SK-N-SH treated with all-trans-retinoic acid at 6 μM for 48 hours (cell line): ENCODE results near the gene DDIAS.

ENCODE experiments used
- ATAC-seq: fragments of 200-7000 bp; cut with Tn5 transposase; 3 replicates; pipeline ENCODE4 v1.9.1; 2020; ENCODE audit warnings: mild to moderate bottlenecking, moderate library complexity
- ARNTL ChIP-seq: fragments of 450-650 bp; formaldehyde crosslinking; IDR thresholded peaks from 2 replicates; pipeline ENCODE4 v1.5.0; 2020; ENCODE audit warnings: low read depth, mild to moderate bottlenecking, moderate library complexity, borderline replicate concordance
- BACH2 ChIP-seq: fragments of 250-450 bp; sonication (Bioruptor Pico); IDR thresholded peaks from 2 replicates; pipeline ENCODE4 v1.9.0; 2021; ENCODE audit warnings: mild to moderate bottlenecking, borderline replicate concordance
- GLIS3 ChIP-seq: fragments of 250-450 bp; sonication (Bioruptor Pico); IDR thresholded peaks from 2 replicates; pipeline ENCODE4 v1.5.0; 2020; ENCODE audit warnings: mild to moderate bottlenecking, moderate library complexity
- ISL1 ChIP-seq: fragments of 250-450 bp; sonication (Bioruptor Pico); IDR thresholded peaks from 2 replicates; pipeline ENCODE4 v2.1.2; 2022; ENCODE audit warnings: mild to moderate bottlenecking, moderate library complexity
- OSR1 ChIP-seq: fragments of 250-450 bp; sonication (Bioruptor Pico); IDR thresholded peaks from 2 replicates; pipeline ENCODE4 v1.8.0; 2022; ENCODE audit warnings: moderate library complexity, mild to moderate bottlenecking, inconsistent platforms
- PPARA ChIP-seq: fragments of 250-450 bp; sonication (Bioruptor Pico); IDR thresholded peaks from 2 replicates; pipeline ENCODE4 v1.5.0; 2020; ENCODE audit warnings: mild to moderate bottlenecking, borderline replicate concordance
- RARB ChIP-seq: fragments of 250-450 bp; sonication (Bioruptor Pico); IDR thresholded peaks from 2 replicates; pipeline ENCODE4 v1.8.0; 2021; ENCODE audit warnings: mild to moderate bottlenecking, moderate library complexity
- SNAI2 ChIP-seq: fragments of 250-450 bp; sonication (Bioruptor Pico); IDR thresholded peaks from 2 replicates; pipeline ENCODE4 v1.5.0; 2020; ENCODE audit warnings: mild to moderate bottlenecking, moderate library complexity
- TCF4 ChIP-seq: fragments of 250-450 bp; sonication (Bioruptor Pico); IDR thresholded peaks from 2 replicates; pipeline ENCODE4 v1.8.0; 2021; ENCODE audit warnings: mild to moderate bottlenecking, moderate library complexity, borderline replicate concordance
- TOX ChIP-seq: fragments of 250-450 bp; sonication (Bioruptor Pico); IDR thresholded peaks from 2 replicates; pipeline ENCODE4 v1.8.0; 2021; ENCODE audit warnings: mild to moderate bottlenecking, moderate library complexity, borderline replicate concordance
- ZC3H10 ChIP-seq: fragments of 250-450 bp; sonication (Bioruptor Pico); IDR thresholded peaks from 2 replicates; pipeline ENCODE4 v1.5.1; 2021; ENCODE audit warnings: mild to moderate bottlenecking, moderate library complexity
- ZFP30 ChIP-seq: fragments of 450-650 bp; formaldehyde crosslinking; IDR thresholded peaks from 2 replicates; pipeline ENCODE4 v1.5.0; 2022; ENCODE audit warnings: mild to moderate bottlenecking, moderate library complexity
- ZNF565 ChIP-seq: fragments of 450-650 bp; formaldehyde crosslinking; conservative IDR thresholded peaks from 2 replicates; pipeline ENCODE4 v1.5.0; 2020; ENCODE audit warnings: low read depth, mild to moderate bottlenecking, moderate library complexity
- ZNF70 ChIP-seq: fragments of 450-650 bp; formaldehyde crosslinking; IDR thresholded peaks from 2 replicates; pipeline ENCODE4 v1.5.0; 2020; ENCODE audit warnings: mild to moderate bottlenecking, moderate library complexity
- TF ChIP-seq, protein P1 (sequence below): fragments of 250-450 bp; sonication (Bioruptor Pico); IDR thresholded peaks from 2 replicates; pipeline ENCODE4 v1.8.0; 2020; ENCODE audit warnings: mild to moderate bottlenecking, moderate library complexity, borderline replicate concordance
- TF ChIP-seq, protein P2 (sequence below): fragments of 250-450 bp; sonication (Bioruptor Pico); IDR thresholded peaks from 2 replicates; pipeline ENCODE4 v1.5.1; 2020; ENCODE audit warnings: low read depth, mild to moderate bottlenecking, moderate library complexity
- TF ChIP-seq, protein P3 (sequence below): fragments of 250-450 bp; sonication (Bioruptor Pico); IDR thresholded peaks from 2 replicates; pipeline ENCODE4 v1.5.1; 2021; ENCODE audit warnings: mild to moderate bottlenecking, moderate library complexity
- TF ChIP-seq, protein P4 (sequence below): fragments of 250-450 bp; sonication (Bioruptor Pico); IDR thresholded peaks from 2 replicates; pipeline ENCODE4 v1.8.0; 2021; ENCODE audit warnings: low read depth, mild to moderate bottlenecking, moderate library complexity, borderline replicate concordance

DDIAS gene

DNA sequence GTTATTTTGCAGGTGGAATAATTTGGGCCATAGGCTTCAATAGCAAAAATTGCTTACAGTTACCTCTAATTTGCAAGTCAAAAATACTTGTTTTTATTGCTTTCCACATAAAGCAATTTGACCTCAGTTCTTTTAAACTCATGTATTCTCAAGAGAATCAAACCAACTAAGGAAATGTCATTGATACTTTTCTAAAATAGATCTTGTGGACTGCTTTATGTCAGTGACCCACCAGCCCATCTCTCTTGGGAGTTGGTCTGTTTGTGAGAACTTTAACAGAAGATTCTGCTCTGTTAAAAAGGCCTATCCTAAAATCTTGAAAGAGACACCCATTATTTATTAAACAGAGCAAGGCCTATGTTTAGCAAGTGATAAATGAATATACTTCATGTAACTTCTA is 75.2 kb downstream of the DDIAS start:
- ATAC-seq, result no peak
- TF ChIP-seq TCF4 (CRISPR knock-in tag) (no peak), ZFP30 (CRISPR knock-in tag) (no peak), ZNF565 (CRISPR knock-in tag) (no peak), ZNF70 (no peak), ZC3H10 (CRISPR knock-in tag) (no peak), GLIS3 (no peak), ARNTL (CRISPR knock-in tag) (no peak)
- TF ChIP-seq, protein P1, sequence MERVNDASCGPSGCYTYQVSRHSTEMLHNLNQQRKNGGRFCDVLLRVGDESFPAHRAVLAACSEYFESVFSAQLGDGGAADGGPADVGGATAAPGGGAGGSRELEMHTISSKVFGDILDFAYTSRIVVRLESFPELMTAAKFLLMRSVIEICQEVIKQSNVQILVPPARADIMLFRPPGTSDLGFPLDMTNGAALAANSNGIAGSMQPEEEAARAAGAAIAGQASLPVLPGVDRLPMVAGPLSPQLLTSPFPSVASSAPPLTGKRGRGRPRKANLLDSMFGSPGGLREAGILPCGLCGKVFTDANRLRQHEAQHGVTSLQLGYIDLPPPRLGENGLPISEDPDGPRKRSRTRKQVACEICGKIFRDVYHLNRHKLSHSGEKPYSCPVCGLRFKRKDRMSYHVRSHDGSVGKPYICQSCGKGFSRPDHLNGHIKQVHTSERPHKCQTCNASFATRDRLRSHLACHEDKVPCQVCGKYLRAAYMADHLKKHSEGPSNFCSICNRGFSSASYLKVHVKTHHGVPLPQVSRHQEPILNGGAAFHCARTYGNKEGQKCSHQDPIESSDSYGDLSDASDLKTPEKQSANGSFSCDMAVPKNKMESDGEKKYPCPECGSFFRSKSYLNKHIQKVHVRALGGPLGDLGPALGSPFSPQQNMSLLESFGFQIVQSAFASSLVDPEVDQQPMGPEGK, result no peak
- TF ChIP-seq, protein P2, sequence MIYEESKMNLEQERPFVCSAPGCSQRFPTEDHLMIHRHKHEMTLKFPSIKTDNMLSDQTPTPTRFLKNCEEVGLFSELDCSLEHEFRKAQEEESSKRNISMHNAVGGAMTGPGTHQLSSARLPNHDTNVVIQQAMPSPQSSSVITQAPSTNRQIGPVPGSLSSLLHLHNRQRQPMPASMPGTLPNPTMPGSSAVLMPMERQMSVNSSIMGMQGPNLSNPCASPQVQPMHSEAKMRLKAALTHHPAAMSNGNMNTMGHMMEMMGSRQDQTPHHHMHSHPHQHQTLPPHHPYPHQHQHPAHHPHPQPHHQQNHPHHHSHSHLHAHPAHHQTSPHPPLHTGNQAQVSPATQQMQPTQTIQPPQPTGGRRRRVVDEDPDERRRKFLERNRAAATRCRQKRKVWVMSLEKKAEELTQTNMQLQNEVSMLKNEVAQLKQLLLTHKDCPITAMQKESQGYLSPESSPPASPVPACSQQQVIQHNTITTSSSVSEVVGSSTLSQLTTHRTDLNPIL (CRISPR knock-in tag), result no peak
- TF ChIP-seq, protein P3, sequence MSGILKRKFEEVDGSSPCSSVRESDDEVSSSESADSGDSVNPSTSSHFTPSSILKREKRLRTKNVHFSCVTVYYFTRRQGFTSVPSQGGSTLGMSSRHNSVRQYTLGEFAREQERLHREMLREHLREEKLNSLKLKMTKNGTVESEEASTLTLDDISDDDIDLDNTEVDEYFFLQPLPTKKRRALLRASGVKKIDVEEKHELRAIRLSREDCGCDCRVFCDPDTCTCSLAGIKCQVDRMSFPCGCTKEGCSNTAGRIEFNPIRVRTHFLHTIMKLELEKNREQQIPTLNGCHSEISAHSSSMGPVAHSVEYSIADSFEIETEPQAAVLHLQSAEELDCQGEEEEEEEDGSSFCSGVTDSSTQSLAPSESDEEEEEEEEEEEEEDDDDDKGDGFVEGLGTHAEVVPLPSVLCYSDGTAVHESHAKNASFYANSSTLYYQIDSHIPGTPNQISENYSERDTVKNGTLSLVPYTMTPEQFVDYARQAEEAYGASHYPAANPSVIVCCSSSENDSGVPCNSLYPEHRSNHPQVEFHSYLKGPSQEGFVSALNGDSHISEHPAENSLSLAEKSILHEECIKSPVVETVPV (CRISPR knock-in tag), result no peak

DNA sequence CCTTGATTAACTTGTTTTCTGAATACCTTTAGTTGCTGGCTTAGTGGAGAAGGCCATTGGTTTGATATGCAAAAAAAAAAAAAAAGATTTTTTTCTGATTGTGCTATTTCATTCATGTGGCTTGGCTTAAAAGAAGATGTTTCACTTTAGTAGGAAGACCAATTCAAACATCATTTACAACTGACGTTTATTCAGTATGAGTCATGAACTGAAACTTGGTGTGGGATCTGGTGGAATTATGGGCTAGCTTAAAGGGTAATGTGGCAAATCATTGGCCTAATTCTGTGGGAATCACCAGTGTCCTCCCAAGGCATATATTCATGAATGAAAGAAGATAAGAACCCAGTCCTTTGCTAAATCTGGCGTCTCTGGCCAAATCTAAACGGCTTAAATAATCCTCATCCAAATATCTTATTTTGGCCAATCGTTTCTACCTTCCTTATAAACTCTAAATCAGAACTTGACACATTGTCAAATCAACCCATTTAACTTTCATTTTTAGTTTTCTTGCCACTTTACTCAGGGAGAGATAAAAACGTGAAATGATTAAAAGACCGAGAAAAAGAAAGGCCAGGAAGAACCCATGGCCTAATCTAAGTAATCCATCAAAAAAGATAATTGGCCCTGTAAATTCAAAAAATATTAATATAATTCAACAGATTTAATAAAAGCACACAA is 77.0 kb downstream of the DDIAS start:
- TF ChIP-seq TOX (CRISPR knock-in tag) (no peak), BACH2 (CRISPR knock-in tag) (no peak), TCF4 (CRISPR knock-in tag) (no peak), SNAI2 (CRISPR knock-in tag) (no peak), GLIS3 (no peak), ZNF565 (CRISPR knock-in tag) (no peak), RARB (CRISPR knock-in tag) (no peak), ISL1 (CRISPR knock-in tag) (peak; percentile 46; the same call in 1 of the 2 replicates), OSR1 (CRISPR knock-in tag) (no peak), ZFP30 (CRISPR knock-in tag) (no peak), ZNF70 (no peak), PPARA (CRISPR knock-in tag) (no peak), ZC3H10 (CRISPR knock-in tag) (0 out of 2 replicates have a peak, but pooled peaks have one; percentile 52), ARNTL (CRISPR knock-in tag) (no peak)
- TF ChIP-seq, protein P2 (CRISPR knock-in tag), result no peak
- TF ChIP-seq, protein P1, result no peak
- TF ChIP-seq, protein P3 (CRISPR knock-in tag), result no peak
- TF ChIP-seq, protein P4, sequence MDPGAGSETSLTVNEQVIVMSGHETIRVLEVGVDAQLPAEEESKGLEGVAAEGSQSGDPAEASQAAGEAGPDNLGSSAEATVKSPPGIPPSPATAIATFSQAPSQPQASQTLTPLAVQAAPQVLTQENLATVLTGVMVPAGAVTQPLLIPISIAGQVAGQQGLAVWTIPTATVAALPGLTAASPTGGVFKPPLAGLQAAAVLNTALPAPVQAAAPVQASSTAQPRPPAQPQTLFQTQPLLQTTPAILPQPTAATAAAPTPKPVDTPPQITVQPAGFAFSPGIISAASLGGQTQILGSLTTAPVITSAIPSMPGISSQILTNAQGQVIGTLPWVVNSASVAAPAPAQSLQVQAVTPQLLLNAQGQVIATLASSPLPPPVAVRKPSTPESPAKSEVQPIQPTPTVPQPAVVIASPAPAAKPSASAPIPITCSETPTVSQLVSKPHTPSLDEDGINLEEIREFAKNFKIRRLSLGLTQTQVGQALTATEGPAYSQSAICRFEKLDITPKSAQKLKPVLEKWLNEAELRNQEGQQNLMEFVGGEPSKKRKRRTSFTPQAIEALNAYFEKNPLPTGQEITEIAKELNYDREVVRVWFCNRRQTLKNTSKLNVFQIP (CRISPR knock-in tag), result no peak
- peak; percentile 71 for ATAC-seq
